C4-2B (cell line): ENCODE measurements around the gene ACER3.

Experiments
- ZFX ChIP-seq: fragments of 450-650 bp; IDR thresholded peaks from 2 replicates; pipeline ENCODE4 v1.6.1; 2017
- TF ChIP-seq, protein P1 (sequence below): fragments of 450-650 bp; conservative IDR thresholded peaks from 2 replicates; pipeline ENCODE4 v1.5.1; 2017; ENCODE audit warnings: mild to moderate bottlenecking

DNA sequence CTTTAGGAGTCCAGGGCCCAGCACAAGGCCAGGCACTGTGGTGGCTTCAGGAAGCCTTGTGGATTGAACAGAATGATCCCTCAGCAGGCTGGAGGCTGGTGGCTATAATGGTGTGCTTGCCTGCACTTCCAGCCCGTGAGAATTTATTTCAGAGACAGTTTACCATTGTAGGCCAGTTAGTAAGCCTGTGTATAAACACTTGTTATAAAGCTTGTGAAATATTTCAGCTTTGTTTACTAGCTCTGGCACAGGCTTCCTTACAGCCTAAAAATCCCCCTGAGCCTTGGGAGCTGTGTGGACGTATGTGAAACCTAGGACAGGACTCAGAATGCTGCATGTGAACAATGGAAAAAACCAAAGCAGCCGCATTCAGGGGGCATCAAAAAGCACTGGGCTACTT is 26.6 kb upstream of the ACER3 start:
- TF ChIP-seq, protein P1, sequence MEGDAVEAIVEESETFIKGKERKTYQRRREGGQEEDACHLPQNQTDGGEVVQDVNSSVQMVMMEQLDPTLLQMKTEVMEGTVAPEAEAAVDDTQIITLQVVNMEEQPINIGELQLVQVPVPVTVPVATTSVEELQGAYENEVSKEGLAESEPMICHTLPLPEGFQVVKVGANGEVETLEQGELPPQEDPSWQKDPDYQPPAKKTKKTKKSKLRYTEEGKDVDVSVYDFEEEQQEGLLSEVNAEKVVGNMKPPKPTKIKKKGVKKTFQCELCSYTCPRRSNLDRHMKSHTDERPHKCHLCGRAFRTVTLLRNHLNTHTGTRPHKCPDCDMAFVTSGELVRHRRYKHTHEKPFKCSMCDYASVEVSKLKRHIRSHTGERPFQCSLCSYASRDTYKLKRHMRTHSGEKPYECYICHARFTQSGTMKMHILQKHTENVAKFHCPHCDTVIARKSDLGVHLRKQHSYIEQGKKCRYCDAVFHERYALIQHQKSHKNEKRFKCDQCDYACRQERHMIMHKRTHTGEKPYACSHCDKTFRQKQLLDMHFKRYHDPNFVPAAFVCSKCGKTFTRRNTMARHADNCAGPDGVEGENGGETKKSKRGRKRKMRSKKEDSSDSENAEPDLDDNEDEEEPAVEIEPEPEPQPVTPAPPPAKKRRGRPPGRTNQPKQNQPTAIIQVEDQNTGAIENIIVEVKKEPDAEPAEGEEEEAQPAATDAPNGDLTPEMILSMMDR, result no peak
- TF ChIP-seq ZFX, result no peak
